ENCODE data around the gene GIMAP6. TPM values are rescaled to one million over a fixed set of nuclear protein-coding genes. Genes with fewer than 3 reads are reported as not detected.
"Not testable (repeated sequence)": the region's sequence is repeated elsewhere in the genome, so short reads cannot be mapped to it uniquely, and the experiment has no call there.

Gene GIMAP6
- total RNA-seq, 1 donor from 2014 or later = not detected

- TF ChIP-seq CTCF (IDR thresholded peaks at IDR 0.05; ENCODE audit: partially characterized antibody, unreplicated experiment) = no peak
- no peaks in the 10 kb centered on the region for H3K9me3 Mint-ChIP-seq (ENCODE audit: unreplicated experiment)
- no peak overlapping the region for H3K27ac Mint-ChIP-seq (ENCODE audit: unreplicated experiment)
- no peaks in the 10 kb centered on the region for H3K27me3 Mint-ChIP-seq (ENCODE audit: unreplicated experiment)
- H3K4me1 Mint-ChIP-seq (ENCODE audit: low read depth, unreplicated experiment) = no peaks in the 10 kb centered on the region
- H3K36me3 Mint-ChIP-seq (ENCODE audit: unreplicated experiment) = no peaks in the 10 kb centered on the region
- no peak for DNase-seq
- H3K4me3 Mint-ChIP-seq (ENCODE audit: unreplicated experiment) = no peak overlapping the region
Measured at GRCh38 chr7:150613880-150614279, 18.3 kb downstream of the GIMAP6 start.

- no peaks in the 10 kb centered on the region for H3K27me3 Mint-ChIP-seq (ENCODE audit: unreplicated experiment)
Measured at GRCh38 chr7:150612925-150613324, 19.3 kb downstream of the GIMAP6 start.

GRCh38 chr7:150610233-150610632 lies 22.0 kb downstream of the GIMAP6 start:
- Mint-ChIP-seq H3K27ac (ENCODE audit: unreplicated experiment) (no peak overlapping the region), H3K4me3 (ENCODE audit: unreplicated experiment) (no peak overlapping the region), H3K27me3 (ENCODE audit: unreplicated experiment) (no peaks in the 10 kb centered on the region), H3K4me1 (ENCODE audit: low read depth, unreplicated experiment) (no peaks in the 10 kb centered on the region), H3K36me3 (ENCODE audit: unreplicated experiment) (no peaks in the 10 kb centered on the region), H3K9me3 (ENCODE audit: unreplicated experiment) (peaks cover 5% of the 10 kb centered on the region)
- DNase-seq = no peak
- TF ChIP-seq CTCF (IDR thresholded peaks at IDR 0.05; ENCODE audit: partially characterized antibody, unreplicated experiment) = no peak

More at GRCh38 chr7:150612925-150613324, 19.3 kb downstream of the GIMAP6 start:
- DNase-seq = no peak
- Mint-ChIP-seq H3K4me1 (ENCODE audit: low read depth, unreplicated experiment) (no peaks in the 10 kb centered on the region), H3K4me3 (ENCODE audit: unreplicated experiment) (no peak overlapping the region), H3K27ac (ENCODE audit: unreplicated experiment) (no peak overlapping the region), H3K36me3 (ENCODE audit: unreplicated experiment) (no peaks in the 10 kb centered on the region), H3K9me3 (ENCODE audit: unreplicated experiment) (no peaks in the 10 kb centered on the region)
- no peak for TF ChIP-seq CTCF (IDR thresholded peaks at IDR 0.05; ENCODE audit: partially characterized antibody, unreplicated experiment)

GRCh38 chr7:150603600-150603999 lies 28.6 kb downstream of the GIMAP6 start:
- H3K9me3 Mint-ChIP-seq (ENCODE audit: unreplicated experiment); H3K4me3 Mint-ChIP-seq (ENCODE audit: unreplicated experiment); DNase-seq; H3K27me3 Mint-ChIP-seq (ENCODE audit: unreplicated experiment); H3K36me3 Mint-ChIP-seq (ENCODE audit: unreplicated experiment); H3K27ac Mint-ChIP-seq (ENCODE audit: unreplicated experiment); H3K4me1 Mint-ChIP-seq (ENCODE audit: low read depth, unreplicated experiment): not testable (repeated sequence)

GRCh38 chr7:150595361-150595760 lies 36.8 kb downstream of the GIMAP6 start:
- no peak for TF ChIP-seq CTCF (IDR thresholded peaks at IDR 0.05; ENCODE audit: partially characterized antibody, unreplicated experiment)
- Mint-ChIP-seq H3K4me1 (ENCODE audit: low read depth, unreplicated experiment) (no peaks in the 10 kb centered on the region), H3K36me3 (ENCODE audit: unreplicated experiment) (no peaks in the 10 kb centered on the region), H3K27me3 (ENCODE audit: unreplicated experiment) (peaks cover 2% of the 10 kb centered on the region), H3K27ac (ENCODE audit: unreplicated experiment) (no peak overlapping the region), H3K9me3 (ENCODE audit: unreplicated experiment) (peaks cover 3% of the 10 kb centered on the region), H3K4me3 (ENCODE audit: unreplicated experiment) (no peak overlapping the region)
- no peak for DNase-seq

GRCh38 chr7:150594805-150595204 lies 37.4 kb downstream of the GIMAP6 start:
- Mint-ChIP-seq H3K4me1 (ENCODE audit: low read depth, unreplicated experiment) (no peaks in the 10 kb centered on the region), H3K27me3 (ENCODE audit: unreplicated experiment) (no peaks in the 10 kb centered on the region), H3K27ac (ENCODE audit: unreplicated experiment) (no peak overlapping the region), H3K9me3 (ENCODE audit: unreplicated experiment) (peaks cover 3% of the 10 kb centered on the region), H3K4me3 (ENCODE audit: unreplicated experiment) (no peak overlapping the region), H3K36me3 (ENCODE audit: unreplicated experiment) (no peaks in the 10 kb centered on the region)
- no peak for DNase-seq
- no peak for TF ChIP-seq CTCF (IDR thresholded peaks at IDR 0.05; ENCODE audit: partially characterized antibody, unreplicated experiment)
